ENCODE results near the gene KIF1C. TPM values are rescaled to one million over a fixed set of nuclear protein-coding genes. Genes with fewer than 3 reads are reported as not detected.

KIF1C gene
- total RNA-seq, 3 donors from 2014 or later (not counting 1 experiment from before 2014, with no cell fraction given): 17.1 to 28.6 (median 22.2) TPM

DNA sequence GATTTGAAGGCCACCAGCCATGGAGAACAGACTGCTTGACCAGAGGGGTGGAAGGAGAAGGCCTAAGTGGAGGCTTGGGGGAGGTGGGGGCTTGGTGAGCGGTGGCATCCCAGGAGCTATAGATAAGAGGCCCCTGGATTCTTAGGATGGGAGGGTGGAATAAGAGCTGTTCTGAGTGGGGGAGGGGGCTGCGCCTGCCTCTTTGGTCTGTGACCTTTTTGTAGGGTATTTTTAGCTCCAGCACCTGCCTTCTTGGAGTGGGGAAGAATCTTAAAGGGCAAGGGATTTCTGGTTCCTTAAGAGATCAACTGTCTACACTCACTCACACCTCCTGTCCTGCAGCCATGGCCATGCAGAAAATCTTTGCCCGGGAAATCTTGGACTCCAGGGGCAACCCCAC is 46.3 kb upstream of the KIF1C start:
- Mint-ChIP-seq H3K27me3 (ENCODE audit: low read depth in 2 of 2) (peaks cover 0 to 2% of the 10 kb centered on the region in 2 donors), H3K4me1 (peaks cover 19 to 29% of the 10 kb centered on the region in 2 donors), H3K27ac (peak overlapping the region; percentile 87 to 93), H3K4me3 (peak overlapping the region; percentile 87), H3K36me3 (peaks cover 4% of the 10 kb centered on the region), H3K9me3 (no peaks in the 10 kb centered on the region)
- Histone ChIP-seq H3K9me3 (ENCODE audit: control insufficient read depth, insufficient read depth, low read length) (no peaks in the 10 kb centered on the region), H3K27me3 (ENCODE audit: control insufficient read depth, insufficient read depth, low read length) (no peaks in the 10 kb centered on the region), H3K27ac (ENCODE audit: low read length) (no peak overlapping the region), H3K4me1 (ENCODE audit: control insufficient read depth, insufficient read depth, low read length) (peaks cover 21% of the 10 kb centered on the region), H3K36me3 (ENCODE audit: control insufficient read depth, insufficient read depth, low read length) (peaks cover 10% of the 10 kb centered on the region), H3K4me3 (ENCODE audit: low read length) (no peak overlapping the region)
- WGBS (ENCODE audit: insufficient coverage): 97% methylated on average over 3 of the region's 3 CpGs
- intact Hi-C loops (cut with micrococcal nuclease): no loop called here
- DNase-seq: no peak
- TF ChIP-seq, protein P1, sequence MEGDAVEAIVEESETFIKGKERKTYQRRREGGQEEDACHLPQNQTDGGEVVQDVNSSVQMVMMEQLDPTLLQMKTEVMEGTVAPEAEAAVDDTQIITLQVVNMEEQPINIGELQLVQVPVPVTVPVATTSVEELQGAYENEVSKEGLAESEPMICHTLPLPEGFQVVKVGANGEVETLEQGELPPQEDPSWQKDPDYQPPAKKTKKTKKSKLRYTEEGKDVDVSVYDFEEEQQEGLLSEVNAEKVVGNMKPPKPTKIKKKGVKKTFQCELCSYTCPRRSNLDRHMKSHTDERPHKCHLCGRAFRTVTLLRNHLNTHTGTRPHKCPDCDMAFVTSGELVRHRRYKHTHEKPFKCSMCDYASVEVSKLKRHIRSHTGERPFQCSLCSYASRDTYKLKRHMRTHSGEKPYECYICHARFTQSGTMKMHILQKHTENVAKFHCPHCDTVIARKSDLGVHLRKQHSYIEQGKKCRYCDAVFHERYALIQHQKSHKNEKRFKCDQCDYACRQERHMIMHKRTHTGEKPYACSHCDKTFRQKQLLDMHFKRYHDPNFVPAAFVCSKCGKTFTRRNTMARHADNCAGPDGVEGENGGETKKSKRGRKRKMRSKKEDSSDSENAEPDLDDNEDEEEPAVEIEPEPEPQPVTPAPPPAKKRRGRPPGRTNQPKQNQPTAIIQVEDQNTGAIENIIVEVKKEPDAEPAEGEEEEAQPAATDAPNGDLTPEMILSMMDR (IDR thresholded peaks at IDR 0.05): no peak
- no peak for ATAC-seq

DNA sequence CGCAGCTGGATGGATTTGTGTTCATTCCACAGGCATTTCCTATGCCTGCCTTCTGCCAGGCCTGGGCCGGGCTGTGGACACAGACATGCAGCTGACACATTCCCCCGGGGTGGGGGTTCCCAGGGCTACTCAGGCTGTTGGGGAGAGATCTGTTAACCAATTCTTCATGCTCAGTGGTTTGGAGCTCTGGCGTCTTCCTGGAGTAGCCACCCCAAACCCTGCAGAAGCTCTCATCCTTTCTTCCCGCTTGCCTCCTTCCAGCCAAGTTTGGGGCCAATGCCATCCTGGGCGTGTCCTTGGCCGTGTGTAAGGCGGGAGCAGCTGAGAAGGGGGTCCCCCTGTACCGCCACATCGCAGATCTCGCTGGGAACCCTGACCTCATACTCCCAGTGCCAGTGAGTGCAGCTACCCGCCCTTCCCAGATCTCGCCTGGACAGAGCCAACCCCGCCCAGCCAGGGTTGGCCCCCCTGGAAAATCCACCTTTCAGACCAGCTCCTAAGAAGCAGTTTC is 44.2 kb upstream of the KIF1C start:
- no peaks in the 10 kb centered on the region for H3K27me3 ChIP-seq (ENCODE audit: control insufficient read depth, insufficient read depth, low read length)
- H3K27ac ChIP-seq (ENCODE audit: low read length): no peak overlapping the region
- H3K4me3 ChIP-seq (ENCODE audit: low read length): no peak overlapping the region
- no peaks in the 10 kb centered on the region for H3K27me3 Mint-ChIP-seq (ENCODE audit: low read depth in 2 of 2)
- no peaks in the 10 kb centered on the region for H3K9me3 ChIP-seq (ENCODE audit: control insufficient read depth, insufficient read depth, low read length)
- H3K9me3 Mint-ChIP-seq: no peaks in the 10 kb centered on the region
- peaks cover 13 to 24% of the 10 kb centered on the region in 2 donors for H3K4me1 Mint-ChIP-seq
- WGBS (ENCODE audit: insufficient coverage): 92% methylated on average over 14 of the region's 14 CpGs
- peaks cover 20% of the 10 kb centered on the region for H3K4me1 ChIP-seq (ENCODE audit: control insufficient read depth, insufficient read depth, low read length)
- H3K27ac Mint-ChIP-seq: no peak overlapping the region
- no peak overlapping the region for H3K4me3 Mint-ChIP-seq
- no peak for DNase-seq
- TF ChIP-seq, protein P1 (IDR thresholded peaks at IDR 0.05): no peak
- no peaks in the 10 kb centered on the region for H3K36me3 ChIP-seq (ENCODE audit: control insufficient read depth, insufficient read depth, low read length)
- ATAC-seq: no peak
- no peaks in the 10 kb centered on the region for H3K36me3 Mint-ChIP-seq
- intact Hi-C loops (cut with micrococcal nuclease): no loop called here

DNA sequence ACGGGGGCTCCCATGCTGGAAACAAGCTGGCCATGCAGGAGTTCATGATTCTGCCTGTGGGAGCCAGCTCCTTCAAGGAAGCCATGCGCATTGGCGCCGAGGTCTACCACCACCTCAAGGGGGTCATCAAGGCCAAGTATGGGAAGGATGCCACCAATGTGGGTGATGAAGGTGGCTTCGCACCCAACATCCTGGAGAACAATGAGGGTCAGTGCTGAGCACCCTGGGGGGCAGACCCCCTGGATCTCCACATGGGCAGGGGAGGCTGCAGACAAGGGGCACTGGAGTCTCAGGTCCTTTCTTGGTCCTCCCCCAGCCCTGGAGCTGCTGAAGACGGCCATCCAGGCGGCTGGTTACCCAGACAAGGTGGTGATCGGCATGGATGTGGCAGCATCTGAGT is 42.7 kb upstream of the KIF1C start:
- Mint-ChIP-seq H3K36me3 (no peaks in the 10 kb centered on the region), H3K9me3 (no peaks in the 10 kb centered on the region), H3K27me3 (ENCODE audit: low read depth in 2 of 2) (no peaks in the 10 kb centered on the region), H3K4me3 (no peak overlapping the region), H3K27ac (no peak overlapping the region), H3K4me1 (peaks cover 13 to 20% of the 10 kb centered on the region in 2 donors)
- no peak for DNase-seq
- Histone ChIP-seq H3K9me3 (ENCODE audit: control insufficient read depth, insufficient read depth, low read length) (no peaks in the 10 kb centered on the region), H3K4me1 (ENCODE audit: control insufficient read depth, insufficient read depth, low read length) (peaks cover 16% of the 10 kb centered on the region), H3K27me3 (ENCODE audit: control insufficient read depth, insufficient read depth, low read length) (no peaks in the 10 kb centered on the region), H3K27ac (ENCODE audit: low read length) (no peak overlapping the region), H3K4me3 (ENCODE audit: low read length) (no peak overlapping the region), H3K36me3 (ENCODE audit: control insufficient read depth, insufficient read depth, low read length) (peaks cover 9% of the 10 kb centered on the region)
- TF ChIP-seq, protein P1 (IDR thresholded peaks at IDR 0.05): no peak
- intact Hi-C loops (cut with micrococcal nuclease): no loop called here
- no peak for ATAC-seq
- WGBS (ENCODE audit: insufficient coverage): 95% methylated on average over 8 of the region's 8 CpGs

DNA sequence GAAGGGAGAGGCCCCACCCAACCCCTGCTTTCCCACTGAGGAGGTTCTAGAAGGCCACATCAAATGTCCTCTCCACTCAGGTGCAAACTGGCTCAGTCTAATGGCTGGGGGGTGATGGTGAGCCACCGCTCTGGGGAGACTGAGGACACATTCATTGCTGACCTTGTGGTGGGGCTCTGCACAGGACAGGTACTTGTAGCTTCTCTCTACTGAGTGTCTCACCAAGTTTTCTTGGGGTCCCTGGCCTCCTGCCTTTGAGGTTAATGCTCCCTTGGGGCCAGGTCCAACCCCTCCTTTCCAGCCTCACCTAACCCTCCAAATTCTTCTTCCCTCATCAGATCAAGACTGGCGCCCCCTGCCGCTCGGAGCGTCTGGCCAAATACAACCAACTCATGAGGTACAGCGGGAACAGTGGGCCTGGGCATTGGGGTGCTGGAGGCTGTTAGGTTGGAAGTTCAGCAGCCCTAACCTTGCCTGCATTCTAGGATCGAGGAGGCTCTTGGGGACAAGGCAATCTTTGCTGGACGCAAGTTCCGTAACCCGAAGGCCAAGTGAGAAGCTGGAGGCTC is 41.2 kb upstream of the KIF1C start:
- Histone ChIP-seq H3K4me1 (ENCODE audit: control insufficient read depth, insufficient read depth, low read length) (peaks cover 5% of the 10 kb centered on the region), H3K27ac (ENCODE audit: low read length) (no peak overlapping the region), H3K4me3 (ENCODE audit: low read length) (no peak overlapping the region), H3K27me3 (ENCODE audit: control insufficient read depth, insufficient read depth, low read length) (no peaks in the 10 kb centered on the region), H3K9me3 (ENCODE audit: control insufficient read depth, insufficient read depth, low read length) (no peaks in the 10 kb centered on the region), H3K36me3 (ENCODE audit: control insufficient read depth, insufficient read depth, low read length) (peaks cover 15% of the 10 kb centered on the region)
- intact Hi-C loops (cut with micrococcal nuclease): no loop called here
- Mint-ChIP-seq H3K4me1 (peaks cover 0 to 6% of the 10 kb centered on the region in 2 donors), H3K27me3 (ENCODE audit: low read depth in 2 of 2) (no peaks in the 10 kb centered on the region), H3K27ac (no peak overlapping the region), H3K9me3 (no peaks in the 10 kb centered on the region), H3K36me3 (no peaks in the 10 kb centered on the region), H3K4me3 (no peak overlapping the region)
- WGBS (ENCODE audit: insufficient coverage): 90% methylated on average over 10 of the region's 10 CpGs
- TF ChIP-seq, protein P1 (IDR thresholded peaks at IDR 0.05): no peak
- ATAC-seq (peak in 2 of 3 donors; percentile 39 to 40), DNase-seq (peak; percentile 42 to 56)

Measured in natural killer cell (primary cell).